ENCODE data around the gene ZMYND12. TPM values are rescaled to one million over a fixed set of nuclear protein-coding genes. Genes with fewer than 3 reads are reported as not detected.

ZMYND12 gene
- polyA plus RNA-seq, 3 donors: 0.76 to 1.3 (median 1.2) TPM

DNA sequence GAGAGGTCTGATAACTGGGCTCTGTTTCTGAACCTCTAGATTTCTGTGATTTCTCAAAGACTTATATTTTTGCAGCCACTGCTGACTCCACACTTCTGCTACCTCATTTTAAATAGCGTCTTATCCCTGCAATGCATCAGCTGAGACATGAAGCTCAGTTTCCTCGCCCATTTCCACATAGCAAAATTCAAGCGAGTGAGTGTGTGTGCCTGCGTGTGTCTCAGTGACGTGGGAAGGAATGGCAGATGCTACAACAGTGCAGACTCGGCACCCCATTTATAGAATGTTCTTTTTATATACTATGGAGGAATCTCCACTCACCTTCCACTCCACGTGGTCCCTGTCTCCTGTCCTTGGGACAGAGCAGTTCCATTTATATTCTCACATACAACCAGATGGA, 35.7 kb downstream of the ZMYND12 start:
- peaks cover 0 to 4% (median 0%) of the 10 kb centered on the region in 7 donors for H3K9me3 Mint-ChIP-seq
- intact Hi-C loops (cut with micrococcal nuclease): no loop called here
- 100% methylated on average over 3 of the region's 7 CpGs for WGBS (ENCODE audit: insufficient coverage)

DNA sequence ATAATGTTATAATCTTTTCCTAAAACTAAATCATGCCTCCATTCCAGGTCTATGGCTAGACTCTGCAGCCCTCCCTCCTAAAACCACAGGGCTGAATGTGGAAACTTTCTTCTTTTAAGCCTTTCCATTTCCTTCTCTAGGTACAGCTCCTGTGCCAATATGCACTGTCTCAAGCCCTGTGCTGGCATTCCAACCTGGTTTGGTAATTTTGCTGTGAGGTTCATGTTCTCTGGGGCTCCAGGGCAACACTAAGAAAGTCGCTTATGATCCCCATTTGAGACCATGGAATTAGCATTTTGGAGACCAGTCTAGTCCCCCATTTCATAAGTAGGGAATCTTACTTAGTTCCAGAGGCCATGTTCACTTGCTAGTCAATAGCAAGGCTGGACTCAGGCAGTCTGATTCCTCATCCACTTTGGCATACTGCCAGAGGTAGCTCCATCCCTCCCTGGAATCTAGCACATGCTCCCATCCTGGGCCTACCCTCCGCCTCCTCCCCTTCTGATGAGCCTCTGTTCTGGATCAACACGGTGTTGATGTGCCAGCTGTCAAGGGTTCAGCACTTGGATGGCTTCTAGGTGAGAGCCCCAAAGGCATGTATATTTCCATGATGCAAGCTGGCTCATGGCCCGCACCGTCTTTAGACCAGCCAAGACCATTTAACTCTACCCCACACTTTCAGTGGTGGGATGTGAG, 36.5 kb downstream of the ZMYND12 start:
- 100% methylated on average over 3 of the region's 5 CpGs for WGBS (ENCODE audit: insufficient coverage)
- peaks cover 0 to 4% (median 0%) of the 10 kb centered on the region in 7 donors for H3K9me3 Mint-ChIP-seq
- no peaks in the 10 kb centered on the region for H3K4me1 Mint-ChIP-seq
- TF ChIP-seq, protein P1, sequence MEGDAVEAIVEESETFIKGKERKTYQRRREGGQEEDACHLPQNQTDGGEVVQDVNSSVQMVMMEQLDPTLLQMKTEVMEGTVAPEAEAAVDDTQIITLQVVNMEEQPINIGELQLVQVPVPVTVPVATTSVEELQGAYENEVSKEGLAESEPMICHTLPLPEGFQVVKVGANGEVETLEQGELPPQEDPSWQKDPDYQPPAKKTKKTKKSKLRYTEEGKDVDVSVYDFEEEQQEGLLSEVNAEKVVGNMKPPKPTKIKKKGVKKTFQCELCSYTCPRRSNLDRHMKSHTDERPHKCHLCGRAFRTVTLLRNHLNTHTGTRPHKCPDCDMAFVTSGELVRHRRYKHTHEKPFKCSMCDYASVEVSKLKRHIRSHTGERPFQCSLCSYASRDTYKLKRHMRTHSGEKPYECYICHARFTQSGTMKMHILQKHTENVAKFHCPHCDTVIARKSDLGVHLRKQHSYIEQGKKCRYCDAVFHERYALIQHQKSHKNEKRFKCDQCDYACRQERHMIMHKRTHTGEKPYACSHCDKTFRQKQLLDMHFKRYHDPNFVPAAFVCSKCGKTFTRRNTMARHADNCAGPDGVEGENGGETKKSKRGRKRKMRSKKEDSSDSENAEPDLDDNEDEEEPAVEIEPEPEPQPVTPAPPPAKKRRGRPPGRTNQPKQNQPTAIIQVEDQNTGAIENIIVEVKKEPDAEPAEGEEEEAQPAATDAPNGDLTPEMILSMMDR (IDR thresholded peaks at IDR 0.05): no peak
- no peaks in the 10 kb centered on the region for H3K36me3 Mint-ChIP-seq
- H3K4me1 ChIP-seq (ENCODE audit: control insufficient read depth in 1 of 2, insufficient read depth in 2 of 2, low read length in 2 of 2): no peaks in the 10 kb centered on the region
- no peak overlapping the region for H3K4me3 ChIP-seq (replicated peaks in 1 of 3; ENCODE audit: low read depth in 2 of 3, low read length in 3 of 3)
- H2AFZ ChIP-seq (ENCODE audit: insufficient read depth, low read depth, low read length, poor library complexity, severe bottlenecking): no peak overlapping the region
- no peaks in the 10 kb centered on the region for H3K36me3 ChIP-seq (replicated peaks in 1 of 2; ENCODE audit: control insufficient read depth in 1 of 2, insufficient read depth in 2 of 2, low read length in 2 of 2)
- H3K4me2 ChIP-seq (replicated peaks; ENCODE audit: extremely low read depth, low read length, poor library complexity, severe bottlenecking): no peak overlapping the region
- no peak overlapping the region for H3K27ac Mint-ChIP-seq
- H3K9me3 ChIP-seq (replicated peaks in 1 of 2; ENCODE audit: control insufficient read depth in 1 of 2, insufficient read depth in 1 of 2, low read length in 2 of 2): no peaks in the 10 kb centered on the region
- no peaks in the 10 kb centered on the region for H3K27me3 ChIP-seq (ENCODE audit: control insufficient read depth in 2 of 2, insufficient read depth in 2 of 2, low read length in 2 of 2)
- H3K27ac ChIP-seq (ENCODE audit: low read depth in 1 of 2, low read length in 2 of 2): no peak overlapping the region
- no peak overlapping the region for H3K4me3 Mint-ChIP-seq
- DNase-seq: no peak
- H3K9ac ChIP-seq (ENCODE audit: insufficient read depth, low read length, poor library complexity, severe bottlenecking): no peak overlapping the region
- H4K20me1 ChIP-seq (ENCODE audit: insufficient read depth, low read length): no peaks in the 10 kb centered on the region
- H3K27me3 Mint-ChIP-seq (ENCODE audit: low read depth in 3 of 3): peaks cover 2 to 4% (median 3%) of the 10 kb centered on the region in 3 donors
- H3K79me2 ChIP-seq (ENCODE audit: insufficient read depth, low read length): no peaks in the 10 kb centered on the region
- intact Hi-C loops (cut with micrococcal nuclease): no loop called here

More for the DNA sequence above, 35.7 kb downstream of the ZMYND12 start:
- H3K79me2 ChIP-seq (ENCODE audit: insufficient read depth, low read length): no peaks in the 10 kb centered on the region
- H4K20me1 ChIP-seq (ENCODE audit: insufficient read depth, low read length): no peaks in the 10 kb centered on the region
- no peaks in the 10 kb centered on the region for H3K4me1 ChIP-seq (ENCODE audit: control insufficient read depth in 1 of 2, insufficient read depth in 2 of 2, low read length in 2 of 2)
- no peaks in the 10 kb centered on the region for H3K9me3 ChIP-seq (replicated peaks in 1 of 2; ENCODE audit: control insufficient read depth in 1 of 2, insufficient read depth in 1 of 2, low read length in 2 of 2)
- H3K9ac ChIP-seq (ENCODE audit: insufficient read depth, low read length, poor library complexity, severe bottlenecking): no peak overlapping the region
- H3K4me3 ChIP-seq (replicated peaks in 1 of 3; ENCODE audit: low read depth in 2 of 3, low read length in 3 of 3): no peak overlapping the region
- peaks cover 2 to 4% (median 3%) of the 10 kb centered on the region in 3 donors for H3K27me3 Mint-ChIP-seq (ENCODE audit: low read depth in 3 of 3)
- H3K27me3 ChIP-seq (ENCODE audit: control insufficient read depth in 2 of 2, insufficient read depth in 2 of 2, low read length in 2 of 2): no peaks in the 10 kb centered on the region
- no peak overlapping the region for H3K27ac Mint-ChIP-seq
- DNase-seq: no peak
- no peak overlapping the region for H3K4me3 Mint-ChIP-seq
- no peak overlapping the region for H2AFZ ChIP-seq (ENCODE audit: insufficient read depth, low read depth, low read length, poor library complexity, severe bottlenecking)
- TF ChIP-seq, protein P1 (IDR thresholded peaks at IDR 0.05): no peak
- no peaks in the 10 kb centered on the region for H3K36me3 ChIP-seq (replicated peaks in 1 of 2; ENCODE audit: control insufficient read depth in 1 of 2, insufficient read depth in 2 of 2, low read length in 2 of 2)
- H3K36me3 Mint-ChIP-seq: no peaks in the 10 kb centered on the region
- H3K4me1 Mint-ChIP-seq: no peaks in the 10 kb centered on the region
- no peak overlapping the region for H3K4me2 ChIP-seq (replicated peaks; ENCODE audit: extremely low read depth, low read length, poor library complexity, severe bottlenecking)
- no peak overlapping the region for H3K27ac ChIP-seq (ENCODE audit: low read depth in 1 of 2, low read length in 2 of 2)
